Fibroblast of skin of abdomen (primary cell): ENCODE measurements around the gene PKD1L1.

Source experiments
- DNase-seq: peaks from one replicate; pipeline ENCODE4 v3.0.0-alpha.2; 2013

PKD1L1 gene

DNA sequence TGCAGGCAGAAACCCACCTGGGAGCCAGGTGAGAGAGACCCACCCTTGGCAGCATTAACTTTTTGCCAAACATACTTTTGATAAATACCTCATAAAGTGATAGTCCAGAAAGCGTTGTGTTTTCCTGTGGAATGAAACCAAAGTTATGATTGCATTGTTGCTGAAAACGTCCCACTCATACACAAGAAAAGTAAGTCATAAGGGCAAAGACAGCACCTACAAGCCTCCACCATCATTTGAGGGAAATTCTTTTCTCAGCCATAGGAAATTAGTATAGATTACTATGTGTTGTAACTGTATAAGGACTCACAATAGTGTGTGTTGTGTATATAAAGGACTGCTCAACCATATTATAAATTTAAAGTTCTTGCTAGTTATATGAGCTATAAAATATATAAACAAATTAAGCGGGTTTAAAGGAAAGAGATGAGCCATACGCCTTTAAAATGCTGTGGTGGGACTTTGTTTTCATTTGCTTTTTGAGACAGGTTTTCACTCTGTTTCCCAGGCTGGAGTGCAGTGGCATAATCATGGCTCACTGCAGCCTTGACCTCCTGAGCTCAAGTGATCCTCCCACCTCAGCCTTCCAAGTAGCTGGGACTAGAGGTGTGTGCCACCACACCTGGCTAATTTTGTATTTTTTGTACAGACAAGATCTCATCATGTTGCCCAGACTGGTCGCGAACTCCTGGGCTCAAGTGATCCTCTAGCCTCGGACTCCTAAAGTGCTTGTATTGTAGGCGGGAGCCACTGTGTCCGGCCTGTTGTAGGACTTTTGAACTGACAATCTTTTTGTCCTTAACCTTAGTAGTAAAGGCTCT lies 160.8 kb downstream of the PKD1L1 start:
- no peak for DNase-seq

DNA sequence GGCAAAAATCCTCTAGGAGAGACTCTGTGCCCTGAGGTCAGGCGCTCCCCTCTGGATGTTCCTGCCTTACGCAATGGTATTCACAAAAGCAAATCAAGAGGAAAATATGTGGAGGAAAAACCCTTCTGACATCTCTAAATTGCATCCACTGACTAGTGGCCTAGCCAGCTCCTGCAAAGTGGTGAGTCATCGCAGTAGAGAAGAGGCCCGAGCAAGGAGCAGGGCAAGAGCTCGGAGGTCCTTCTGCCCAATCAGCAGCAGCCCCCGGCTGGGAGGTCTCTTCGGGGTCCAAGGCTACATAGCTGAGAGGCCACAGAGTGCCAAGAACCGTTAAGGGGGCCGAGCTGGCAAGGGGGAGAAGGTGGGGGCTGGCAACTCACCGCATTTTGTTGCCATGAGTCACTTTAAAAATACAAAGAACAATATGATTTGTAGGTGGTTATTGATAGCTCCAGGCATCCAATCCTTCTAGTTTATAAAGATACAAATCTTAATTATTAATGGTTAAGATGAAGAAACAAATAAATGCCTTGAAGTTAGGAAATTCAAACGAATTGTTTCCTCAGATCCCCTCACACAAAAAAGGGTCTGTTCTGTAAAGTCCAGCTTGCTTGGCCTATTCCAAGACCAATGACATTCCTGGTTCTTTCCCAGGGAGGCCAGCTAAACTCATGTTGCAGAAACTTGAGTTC lies 161.6 kb downstream of the PKD1L1 start:
- DNase-seq, result peak; percentile 100

DNA sequence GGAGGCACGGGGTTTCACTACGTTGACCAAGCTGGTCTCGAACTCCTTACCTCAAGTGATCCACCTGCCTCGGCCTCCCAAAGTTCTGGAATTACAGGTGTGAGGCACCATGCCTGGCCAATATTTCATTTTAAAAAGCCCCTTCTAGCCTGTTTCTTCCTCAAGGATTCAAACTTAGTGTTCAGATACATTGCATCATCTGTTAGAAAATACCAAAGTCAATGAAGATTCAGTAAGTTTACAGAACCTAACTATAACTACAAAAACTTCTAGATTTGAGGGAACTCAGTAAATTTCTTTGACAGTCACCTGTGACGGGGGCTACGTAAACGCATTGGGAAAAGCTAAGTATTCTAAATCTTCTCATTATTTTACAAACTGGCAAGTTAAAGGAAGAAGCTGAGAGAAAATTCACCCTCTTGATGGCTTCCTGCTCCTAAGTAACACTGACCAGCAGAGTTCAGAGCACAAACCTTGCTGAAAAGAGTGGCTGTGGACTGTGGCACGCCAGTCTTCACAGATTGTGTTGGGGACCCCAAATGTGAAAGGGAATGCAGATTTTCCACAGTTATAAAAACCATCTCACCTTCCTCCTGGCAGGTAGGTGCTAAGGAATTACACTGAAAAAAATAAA lies 162.2 kb downstream of the PKD1L1 start:
- no peak for DNase-seq

DNA sequence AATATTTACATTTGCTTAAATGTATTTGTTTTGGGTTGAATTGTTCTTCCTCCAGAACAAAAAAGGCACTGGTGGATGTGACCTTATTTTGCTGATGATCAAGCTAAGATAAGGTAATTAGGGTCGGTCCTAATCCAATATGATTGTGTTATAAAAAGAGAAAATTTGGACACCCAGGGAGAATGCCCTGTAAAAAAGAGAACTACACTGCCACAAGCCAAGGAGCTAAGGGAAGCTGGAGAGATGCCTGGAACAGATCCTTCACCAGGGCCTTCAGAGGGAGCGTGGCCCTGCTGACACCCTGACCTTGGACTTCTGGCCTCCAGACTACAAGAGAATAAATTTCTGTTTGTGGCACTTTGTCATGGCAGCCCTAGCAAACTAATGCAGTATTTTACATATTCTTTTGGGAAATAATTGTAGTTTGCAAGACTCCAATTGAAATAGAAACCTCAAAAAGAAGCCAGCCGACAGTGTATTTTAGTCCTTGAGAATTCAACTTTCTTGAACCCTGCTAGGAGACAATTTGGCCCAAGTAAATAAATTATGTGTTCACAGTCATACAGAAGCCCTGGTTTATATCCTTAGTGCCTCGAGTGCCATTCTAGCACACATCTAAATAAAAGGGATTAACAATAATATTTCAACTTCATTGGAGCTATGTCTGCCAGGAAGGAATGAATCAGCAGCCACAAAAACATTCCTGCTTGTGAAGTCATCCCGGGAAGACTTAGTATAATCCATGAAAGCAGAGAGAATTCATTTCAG lies 164.6 kb downstream of the PKD1L1 start:
- peak; percentile 98 for DNase-seq

DNA sequence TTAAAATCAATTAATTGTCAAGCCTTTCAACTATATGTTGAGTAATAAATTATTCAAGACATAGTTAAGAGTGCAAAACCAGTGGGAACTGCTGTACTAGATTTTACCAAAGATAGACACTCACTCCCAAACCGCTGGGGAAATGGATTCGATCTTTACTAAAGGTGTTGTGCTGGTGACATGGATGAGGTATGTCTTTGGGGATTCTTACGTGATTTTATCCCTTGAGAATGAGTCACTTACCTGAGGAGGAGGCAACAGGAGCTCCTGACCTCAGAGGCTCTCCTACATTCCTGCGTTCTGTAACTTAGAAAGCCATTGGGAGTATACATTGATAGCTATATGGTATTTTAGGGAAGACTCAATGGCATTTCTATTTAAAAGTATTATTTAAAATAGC lies 165.5 kb downstream of the PKD1L1 start:
- no peak for DNase-seq

DNA sequence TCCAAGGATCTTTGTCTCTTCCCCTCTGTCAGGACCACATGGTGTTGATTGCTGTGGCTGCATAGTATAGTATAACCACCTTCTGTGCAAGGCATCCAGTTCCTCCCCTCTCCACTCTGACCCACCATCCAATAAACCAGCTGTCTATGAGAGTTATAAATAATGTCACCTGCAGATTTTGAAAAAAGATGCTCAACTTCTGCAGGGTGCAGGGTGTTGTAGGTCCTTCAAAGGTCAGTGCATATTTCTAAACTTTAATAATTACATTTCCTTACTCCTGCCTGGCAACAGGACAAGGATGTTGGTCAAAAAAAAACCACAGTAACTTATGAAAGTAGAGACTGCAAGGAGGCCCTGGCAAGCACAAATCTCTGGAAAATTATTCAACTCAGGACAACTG lies 166.2 kb downstream of the PKD1L1 start:
- peak; percentile 89 for DNase-seq

DNA sequence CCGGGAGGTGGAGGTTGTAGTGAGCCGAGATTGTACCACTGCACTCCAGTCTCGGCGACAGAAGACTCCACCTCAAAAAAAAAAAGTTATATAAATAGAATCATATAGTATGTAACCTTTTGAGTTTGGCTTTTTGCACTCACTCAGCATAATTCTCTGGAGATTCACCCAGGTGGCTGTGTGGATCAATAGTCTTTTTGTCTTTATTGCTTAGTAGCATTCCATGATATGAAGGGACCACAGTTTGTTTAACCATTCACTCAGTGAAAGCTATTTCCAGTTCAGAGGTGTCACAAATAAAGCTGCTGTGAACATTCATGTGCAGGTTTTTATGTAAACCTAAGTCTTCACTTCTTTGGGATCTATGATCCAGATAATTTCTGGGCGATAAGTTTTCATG lies 167.7 kb downstream of the PKD1L1 start:
- no peak for DNase-seq

DNA sequence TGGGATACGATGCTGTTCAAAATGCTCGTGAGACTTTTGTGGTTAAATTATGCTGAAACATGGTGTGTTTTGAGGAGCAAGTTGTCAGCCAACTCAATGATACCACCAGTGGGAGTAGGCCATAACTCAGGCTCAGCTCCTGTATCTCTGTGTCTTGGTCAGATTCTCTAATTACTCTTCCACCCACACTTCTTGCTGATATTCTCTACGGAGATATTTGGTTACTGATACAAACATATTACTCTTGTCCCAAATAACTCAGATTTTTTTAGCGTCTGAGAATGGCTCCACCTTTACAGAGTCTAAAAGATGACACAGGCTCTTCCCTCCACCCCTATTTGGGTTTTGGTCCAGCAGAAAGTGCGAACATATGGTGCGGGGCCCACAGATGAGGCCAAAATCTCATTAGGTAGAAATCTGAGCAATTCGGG lies 168.9 kb downstream of the PKD1L1 start:
- DNase-seq, result no peak

DNA sequence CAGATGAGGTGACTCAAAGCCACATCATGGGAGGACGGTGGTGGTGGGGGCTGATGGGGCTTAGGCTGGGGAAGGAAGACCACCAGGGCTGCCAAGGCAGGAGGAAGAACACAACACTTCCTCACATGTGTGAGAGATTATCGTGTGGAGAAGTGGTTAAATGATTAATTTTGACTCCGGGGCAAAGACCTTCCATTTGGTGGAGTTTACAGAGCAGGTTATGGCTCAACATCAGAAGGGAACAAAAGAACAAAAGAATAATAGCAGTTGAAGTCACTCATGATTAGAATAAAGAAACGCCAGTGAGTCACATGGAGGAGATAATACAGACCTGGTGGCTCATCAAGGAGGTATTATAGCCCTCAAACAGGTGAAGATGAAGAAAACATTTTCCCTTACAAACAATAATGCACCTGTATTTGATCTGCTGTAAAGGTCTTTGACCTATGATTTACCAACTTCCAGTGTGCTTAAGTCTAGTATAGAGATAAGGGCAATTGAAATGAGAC lies 170.1 kb downstream of the PKD1L1 start:
- peak; percentile 70 for DNase-seq

DNA sequence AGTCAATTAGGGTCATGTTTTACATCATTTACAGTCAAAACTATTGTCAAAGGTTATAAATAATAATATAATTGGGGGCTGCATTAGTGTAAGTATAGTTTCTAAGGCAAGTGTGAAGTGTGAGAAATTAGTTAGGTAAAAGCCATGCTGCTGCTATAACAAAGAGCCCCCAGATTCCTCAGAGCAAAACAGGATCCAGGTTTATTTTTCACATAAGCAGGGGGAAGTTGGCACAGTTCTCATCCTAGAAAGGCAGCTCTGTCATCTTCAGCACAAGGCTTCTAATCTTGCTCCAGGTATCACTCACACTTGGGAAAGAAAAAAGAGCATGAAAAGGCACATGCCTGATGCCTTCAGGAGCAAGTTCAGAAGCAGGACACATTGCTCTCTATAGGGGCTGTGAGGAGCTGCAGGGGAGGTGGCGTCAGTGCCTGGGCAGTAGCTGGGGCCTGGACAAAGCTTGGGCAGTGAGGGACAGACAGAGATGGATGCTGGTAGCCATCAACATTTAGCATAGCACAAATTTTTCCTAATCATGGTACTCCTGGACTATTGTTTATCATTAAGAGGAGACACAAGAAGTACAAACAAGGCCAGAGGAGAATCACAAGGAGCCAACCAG lies 170.6 kb downstream of the PKD1L1 start:
- DNase-seq, result no peak

DNA sequence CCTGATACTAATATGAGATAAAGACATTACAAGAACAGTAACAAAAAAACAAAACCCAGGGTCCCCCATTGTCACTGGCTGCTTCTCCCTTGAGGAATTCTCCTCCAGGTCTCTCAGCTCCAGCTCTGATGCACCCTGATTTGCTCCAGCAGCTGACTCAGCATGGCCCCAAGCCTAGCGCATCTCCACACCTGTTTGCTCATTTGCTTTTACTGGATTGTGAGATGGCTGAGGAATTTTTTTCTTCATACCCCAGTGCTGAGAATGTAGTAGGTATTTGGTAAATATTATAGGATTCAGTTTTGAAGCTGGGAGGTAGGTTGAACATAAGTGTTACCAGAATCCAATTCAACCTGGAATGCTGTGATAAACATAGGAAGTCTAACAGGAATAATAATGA lies 171.9 kb downstream of the PKD1L1 start:
- DNase-seq, result no peak

DNA sequence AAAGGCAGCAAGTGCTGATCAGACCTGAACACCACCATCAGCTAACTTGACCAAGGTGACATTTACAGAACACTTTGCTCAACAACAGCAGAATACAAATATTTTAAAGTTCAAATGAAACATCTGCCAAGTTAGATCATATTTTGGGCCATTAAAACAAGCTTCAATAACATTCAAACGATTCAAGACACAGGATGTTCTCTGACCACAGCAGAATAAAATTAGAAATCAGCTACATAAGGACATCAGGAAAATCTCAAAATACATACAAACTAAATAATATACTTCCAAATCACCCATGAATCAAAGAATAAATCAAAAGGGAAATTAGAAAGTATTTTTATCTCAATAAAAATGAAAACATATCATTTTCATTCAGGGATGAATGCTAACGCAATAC lies 173.0 kb downstream of the PKD1L1 start:
- DNase-seq, result no peak

DNA sequence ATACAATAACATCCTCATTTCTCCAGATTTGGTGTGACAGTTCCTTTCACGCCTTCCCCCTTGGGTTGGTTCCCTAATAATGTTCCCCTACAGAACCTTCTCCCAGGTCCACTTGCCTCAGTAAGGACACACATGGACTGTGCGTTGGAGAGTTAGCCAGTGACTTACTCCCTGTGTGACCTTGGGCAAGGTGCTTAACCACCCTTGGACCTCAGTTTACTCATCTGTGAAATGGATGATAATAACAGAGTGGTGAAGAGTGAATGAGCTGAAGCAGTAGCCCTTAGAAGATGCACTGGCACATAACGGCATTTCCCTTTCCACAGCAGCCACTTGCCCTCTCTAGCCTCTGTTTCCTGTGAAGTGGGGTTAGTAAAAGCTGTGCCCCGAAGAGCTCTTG lies 175.8 kb downstream of the PKD1L1 start:
- no peak for DNase-seq

DNA sequence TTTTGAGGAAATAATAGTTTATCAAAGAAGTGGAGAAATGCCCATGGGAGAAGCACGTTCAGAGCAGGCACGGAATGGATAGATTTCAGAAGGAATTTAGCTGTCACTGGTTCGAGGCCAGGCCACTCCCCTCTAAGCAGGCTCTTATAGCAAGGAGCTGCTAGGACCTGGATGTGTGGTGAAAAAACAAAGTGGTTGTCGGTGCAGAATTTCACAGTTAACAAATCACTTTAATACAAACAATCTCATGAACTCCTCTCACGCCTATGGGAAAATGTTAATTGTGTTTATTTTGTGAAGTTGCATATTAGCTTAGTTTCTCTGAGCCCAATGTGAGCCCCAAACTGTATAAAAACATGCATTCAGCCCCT lies 176.3 kb downstream of the PKD1L1 start:
- no peak for DNase-seq

DNA sequence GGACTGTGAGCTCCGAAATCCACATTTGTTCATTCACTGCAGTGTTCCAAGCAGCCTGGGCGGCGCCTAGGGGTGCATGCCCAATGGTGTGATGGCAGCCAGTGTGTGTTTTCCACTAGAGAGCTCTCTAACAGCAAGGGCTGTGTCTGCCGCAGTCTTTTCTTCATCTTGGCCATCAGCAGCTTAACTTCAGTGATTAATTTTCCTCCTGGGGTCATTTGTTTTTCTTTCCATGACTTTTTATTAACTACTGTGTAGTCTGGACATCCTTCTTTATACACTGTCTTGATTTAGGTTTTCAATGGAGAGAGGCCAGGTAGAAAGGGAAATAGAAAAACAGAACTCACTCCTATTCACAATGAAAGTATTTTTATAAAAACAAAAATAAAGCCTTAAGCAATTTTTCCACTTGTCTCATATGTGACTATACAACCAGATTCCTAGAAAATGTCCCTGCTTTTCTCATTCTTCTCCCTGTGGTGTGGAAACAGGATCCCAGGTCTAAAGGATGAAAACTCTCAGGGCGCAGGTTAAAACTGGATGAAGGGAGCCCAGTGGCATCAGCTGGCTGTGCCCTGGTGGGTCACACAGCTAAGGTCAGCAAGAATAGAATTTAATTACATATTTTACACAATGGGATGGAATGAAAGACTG lies 176.8 kb downstream of the PKD1L1 start:
- peak; percentile 54 for DNase-seq

DNA sequence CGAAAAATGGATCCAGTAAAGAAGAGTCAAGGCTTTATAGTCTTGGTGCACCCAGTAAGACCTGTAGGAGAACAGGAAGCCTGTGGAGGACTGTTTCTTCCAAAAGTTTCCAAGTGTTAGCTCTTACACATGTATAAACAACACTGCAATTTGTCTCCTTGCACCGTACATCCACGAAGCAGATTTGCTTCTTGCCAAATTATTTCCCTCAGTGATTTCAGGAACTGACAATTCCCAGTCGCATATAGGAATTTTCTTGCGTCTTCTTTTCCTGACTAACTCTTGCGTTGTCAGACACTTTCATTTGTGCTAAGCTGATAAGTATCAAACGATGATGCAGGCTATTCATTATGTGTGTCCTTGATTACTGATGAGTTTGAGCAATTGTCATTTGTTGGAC lies 182.1 kb downstream of the PKD1L1 start:
- no peak for DNase-seq

DNA sequence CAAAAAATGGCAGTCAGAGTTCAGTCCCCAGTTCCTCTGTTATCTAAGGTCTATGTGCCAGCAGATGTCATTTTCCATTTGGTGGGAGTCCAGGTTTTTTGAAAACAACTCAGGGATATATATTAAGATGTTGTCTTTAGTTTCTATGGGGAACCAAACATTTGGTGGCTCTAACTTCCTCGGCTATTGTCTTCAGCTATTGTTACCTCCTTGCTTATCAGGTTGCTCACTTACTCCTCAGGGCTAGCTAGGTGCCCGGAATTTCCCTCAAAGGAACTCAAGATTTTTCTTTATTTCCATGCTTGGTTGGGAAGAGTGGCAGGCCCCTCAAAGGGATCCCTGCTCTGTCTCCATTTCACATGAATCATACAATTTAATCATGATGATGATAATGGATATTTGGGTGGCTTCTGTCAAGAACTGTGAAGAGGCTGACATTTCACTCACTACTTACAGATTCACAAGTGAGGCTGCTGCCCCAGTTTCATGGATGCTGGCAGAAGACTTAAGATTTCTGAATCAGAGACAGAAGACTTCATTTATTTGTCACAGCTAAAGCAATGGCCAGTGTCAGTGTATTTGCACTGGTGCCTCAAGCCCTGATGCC lies 182.8 kb downstream of the PKD1L1 start:
- DNase-seq, result no peak

DNA sequence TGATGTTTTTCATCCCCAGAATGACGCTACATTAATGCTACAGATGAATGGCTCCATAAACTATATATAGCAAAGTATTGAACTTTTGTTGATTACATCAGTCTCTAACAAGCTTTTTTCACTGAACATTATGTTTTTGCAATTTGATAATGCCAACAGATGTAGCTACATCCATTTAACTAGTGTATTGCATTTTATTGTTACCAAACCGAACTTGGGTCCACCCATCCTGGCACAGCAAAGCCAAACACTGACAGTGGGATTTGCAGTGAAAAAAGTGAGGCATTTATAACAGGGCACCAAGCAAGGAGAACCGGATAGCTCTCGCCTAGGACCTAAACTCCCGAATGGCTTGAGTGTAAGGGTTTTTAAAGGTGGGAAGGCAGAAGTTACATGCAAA lies 183.5 kb downstream of the PKD1L1 start:
- no peak for DNase-seq

DNA sequence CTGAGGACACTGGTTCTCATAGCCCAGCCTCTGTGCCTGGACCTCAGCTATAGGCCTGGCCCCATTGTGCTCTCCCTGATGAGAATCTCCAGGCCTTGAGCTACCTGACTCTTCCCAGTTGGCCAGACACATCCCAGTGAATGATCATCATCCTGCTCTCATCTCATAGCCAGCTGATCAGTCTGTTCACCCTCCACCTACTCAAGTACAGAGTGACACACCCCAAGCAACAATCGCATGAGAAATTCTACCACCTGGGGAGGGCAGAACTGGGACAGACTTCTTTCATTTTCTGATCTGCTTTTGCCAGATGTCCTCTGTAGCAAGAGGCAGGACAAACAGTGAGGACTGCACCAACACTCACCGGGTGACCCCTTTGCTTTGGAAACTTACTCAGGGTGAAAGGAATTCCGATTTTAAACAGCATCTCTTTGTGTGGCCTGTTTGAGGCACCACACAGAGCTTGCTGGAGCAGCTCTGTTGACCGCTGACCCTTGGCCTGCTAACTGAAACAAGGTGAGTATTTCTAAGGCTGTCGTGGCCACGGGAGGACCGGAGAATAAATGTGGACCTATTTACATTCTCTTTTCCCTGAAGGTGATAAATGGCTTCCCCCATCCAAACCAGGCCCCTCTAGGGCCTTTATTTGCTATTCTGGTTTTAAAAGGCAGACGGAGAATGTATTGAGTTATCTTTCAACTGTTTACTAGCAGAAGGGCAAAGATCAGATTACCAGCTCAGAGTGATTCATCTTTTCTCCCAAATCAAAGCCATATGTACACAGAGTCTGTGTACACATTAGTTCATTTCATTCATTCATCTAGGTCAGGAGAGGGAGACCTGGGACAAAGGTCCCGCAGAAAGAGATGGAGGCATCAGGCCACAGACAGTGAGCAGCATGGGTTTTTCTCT lies 184.9 kb downstream of the PKD1L1 start:
- peak; percentile 91 for DNase-seq

DNA sequence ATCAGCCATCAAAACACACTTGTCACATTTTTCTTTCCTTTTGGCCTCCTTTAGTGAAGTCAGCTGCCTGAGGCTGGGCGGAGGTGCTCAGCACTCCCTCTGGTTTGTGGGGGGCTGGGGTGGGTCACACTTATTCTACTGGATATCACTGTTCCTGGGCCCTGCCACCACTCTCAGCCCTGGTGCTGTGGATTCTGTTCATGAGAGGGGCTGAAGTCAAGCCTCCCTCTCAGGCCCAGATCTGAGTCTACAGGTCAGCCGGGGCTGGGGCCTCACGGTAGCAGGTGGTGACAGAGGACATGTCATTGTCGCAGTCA lies 185.6 kb downstream of the PKD1L1 start:
- no peak for DNase-seq
